ENCODE results near the gene PANX2.

PANX2 gene

DNA sequence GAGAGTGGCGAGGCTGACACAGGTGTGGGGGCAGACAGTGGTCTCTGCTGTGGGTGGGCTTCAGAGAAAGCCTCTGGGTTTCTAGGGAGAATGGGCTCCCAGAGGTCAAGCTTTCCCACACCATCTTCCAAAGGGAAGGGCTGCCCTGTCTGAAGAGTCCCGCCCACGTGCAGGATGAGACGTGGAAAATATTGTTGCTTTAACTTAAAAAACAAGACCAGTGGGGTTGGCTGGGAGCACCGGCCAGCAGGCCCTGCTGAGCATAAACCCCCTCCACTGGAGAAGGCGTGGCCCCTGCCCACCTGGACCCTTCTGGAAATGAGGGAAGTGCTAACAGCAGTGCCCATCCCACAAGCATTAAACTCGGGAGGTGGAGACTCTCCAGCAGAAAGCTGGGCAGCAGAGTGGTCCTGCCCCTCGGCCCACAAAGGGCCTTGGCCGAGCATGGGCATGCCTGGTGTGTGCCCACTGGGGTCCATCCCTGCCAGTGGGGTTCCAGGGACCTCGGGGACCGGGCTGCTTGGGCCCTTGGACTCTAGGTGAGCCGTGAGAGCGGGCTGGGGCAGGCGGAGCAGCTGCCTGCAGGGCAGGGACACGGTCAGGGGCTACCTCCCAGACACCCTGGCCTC lies 45.6 kb downstream of the PANX2 start:
- no peak for DNase-seq (ENCODE audit: low read depth)

DNA sequence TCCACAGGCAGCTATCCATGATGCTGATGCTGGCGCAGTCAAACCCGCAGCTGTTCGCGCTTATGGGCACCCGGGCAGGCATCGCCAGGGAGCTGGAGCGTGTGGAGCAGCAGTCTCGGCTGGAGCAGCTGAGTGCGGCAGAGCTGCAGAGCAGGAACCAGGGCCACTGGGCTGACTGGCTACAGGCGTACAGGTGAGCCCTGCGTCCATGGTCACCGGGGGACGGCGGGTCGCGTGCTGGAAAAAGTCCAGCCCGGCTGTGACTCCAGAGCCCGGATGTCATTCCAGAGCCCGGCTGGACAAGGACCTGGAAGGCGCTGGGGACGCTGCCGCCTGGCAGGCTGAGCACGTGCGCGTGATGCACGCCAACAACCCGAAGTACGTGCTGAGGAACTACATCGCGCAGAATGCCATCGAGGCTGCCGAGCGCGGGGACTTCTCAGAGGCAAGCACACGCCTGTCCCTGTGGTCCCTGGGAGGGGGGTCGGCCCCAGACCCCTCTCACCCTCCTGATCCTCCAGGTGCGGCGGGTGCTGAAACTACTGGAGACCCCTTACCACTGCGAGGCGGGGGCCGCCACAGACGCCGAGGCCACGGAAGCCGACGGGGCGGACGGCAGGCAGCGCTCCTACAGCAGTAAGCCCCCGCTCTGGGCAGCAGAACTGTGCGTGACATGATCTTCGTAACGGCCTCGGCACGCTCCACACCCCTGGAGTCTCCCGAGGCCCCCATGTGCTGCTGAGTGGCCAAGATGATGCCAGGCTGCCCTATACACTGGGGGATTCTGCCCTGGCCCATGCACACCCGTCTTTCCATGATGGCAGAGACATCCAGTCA lies 46.4 kb downstream of the PANX2 start:
- DNase-seq (ENCODE audit: low read depth) = no peak

DNA sequence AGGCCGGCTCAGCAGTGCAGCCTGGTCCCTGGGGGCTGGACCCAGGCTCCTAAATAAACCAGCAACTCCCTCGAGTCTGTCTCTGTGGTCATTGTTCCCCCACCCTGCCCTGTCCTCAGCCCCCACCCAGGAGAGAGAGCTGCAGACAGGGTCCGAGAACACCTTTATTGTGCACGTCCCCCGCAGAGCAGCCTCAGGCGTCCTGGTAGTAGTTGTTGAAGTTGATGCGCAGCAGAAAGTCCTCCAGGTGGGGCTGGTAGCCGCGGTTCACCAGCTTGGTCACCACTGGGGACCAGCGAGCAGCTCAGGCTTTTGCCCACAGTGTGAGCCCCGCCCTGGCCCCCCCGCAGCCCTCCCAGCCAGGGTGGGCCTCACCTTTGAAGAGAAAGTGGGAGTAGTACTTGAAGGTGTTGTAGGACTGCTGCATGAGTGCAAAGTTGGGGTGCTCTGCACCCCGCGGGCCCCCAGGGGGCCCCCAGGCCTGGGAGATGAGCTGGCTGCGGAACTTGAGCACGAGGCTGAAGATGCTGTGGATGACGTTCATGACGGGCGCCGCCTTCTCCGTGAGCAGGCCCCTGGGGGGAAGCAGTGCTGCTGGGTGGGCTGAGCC lies 47.1 kb downstream of the PANX2 start:
- DNase-seq (ENCODE audit: low read depth) = no peak

DNA sequence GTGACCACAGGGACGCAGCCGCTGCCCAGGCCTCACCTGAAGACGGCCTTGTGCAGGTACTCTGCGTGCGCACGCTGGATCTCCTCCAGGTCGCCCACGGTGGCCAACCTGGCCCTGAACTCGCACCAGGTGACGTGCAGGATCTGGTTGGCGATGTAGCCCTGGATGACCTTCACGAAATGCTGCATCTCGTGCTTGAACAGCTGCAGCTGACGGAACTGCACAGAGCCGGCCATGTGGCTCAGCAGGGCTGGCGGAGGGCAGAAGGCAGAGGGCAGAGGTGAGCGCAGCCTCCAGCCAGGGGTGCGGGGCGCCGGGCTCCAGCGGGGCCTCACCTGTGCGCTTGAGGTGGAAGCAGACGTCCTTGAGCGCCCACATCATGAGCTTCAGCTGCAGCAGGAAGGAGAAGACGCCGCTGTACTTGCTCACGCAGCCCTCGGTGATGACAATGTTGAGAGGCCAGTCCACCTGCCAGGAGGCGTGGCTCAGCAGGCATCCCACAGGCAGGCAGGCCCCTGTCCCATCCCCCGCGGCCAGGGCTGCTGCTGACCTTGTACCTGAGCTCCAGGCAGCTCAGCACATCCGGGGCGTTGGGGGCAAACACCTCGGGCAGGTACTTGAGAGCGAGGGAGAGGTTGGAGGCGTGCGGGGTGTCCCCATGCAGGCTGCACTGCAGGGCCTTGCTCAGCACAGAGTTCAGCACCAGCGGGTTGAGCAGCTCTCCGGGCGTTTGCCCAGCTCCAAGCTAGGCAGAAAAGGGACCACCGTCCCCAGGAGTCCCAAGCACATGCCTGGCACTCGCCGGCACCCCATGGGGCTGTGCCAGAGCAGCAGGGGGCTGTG lies 47.8 kb downstream of the PANX2 start:
- DNase-seq (ENCODE audit: low read depth) = no peak

DNA sequence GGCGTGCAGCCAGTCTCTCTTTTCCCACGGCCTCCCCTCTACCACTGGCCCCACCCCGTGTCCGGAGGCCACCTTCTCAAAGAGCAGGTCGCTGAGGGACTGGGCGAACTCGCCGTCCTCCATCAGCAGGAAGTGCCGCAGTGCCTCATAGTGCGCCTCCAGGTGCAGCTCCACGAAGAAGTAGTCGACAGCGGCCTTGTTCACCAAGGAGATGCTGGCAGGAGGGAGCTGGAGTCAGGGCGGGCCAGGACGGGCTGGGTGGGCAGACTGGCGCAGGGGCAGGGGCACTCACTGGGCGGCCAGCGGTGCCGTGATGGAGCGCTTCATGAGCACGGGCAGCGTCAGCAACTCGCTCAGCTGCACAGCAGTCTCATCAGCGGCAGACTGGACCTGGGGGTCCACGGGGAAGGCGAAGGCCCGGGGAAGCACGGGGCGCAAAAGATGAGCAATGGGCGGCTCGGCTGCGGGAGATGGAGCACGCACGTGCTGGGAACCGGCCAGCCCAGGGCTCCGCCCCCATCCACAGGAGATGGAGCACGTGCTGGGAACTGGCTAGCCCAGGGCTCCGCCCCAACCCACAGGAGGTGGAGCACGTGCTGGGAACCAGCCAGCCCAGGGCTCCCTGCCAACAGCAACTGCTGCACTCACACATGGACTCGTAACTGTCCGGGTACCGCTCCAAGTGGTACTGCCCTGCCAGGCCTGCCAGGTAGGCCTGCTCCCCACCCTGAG lies 48.6 kb downstream of the PANX2 start:
- no peak for DNase-seq (ENCODE audit: low read depth)

DNA sequence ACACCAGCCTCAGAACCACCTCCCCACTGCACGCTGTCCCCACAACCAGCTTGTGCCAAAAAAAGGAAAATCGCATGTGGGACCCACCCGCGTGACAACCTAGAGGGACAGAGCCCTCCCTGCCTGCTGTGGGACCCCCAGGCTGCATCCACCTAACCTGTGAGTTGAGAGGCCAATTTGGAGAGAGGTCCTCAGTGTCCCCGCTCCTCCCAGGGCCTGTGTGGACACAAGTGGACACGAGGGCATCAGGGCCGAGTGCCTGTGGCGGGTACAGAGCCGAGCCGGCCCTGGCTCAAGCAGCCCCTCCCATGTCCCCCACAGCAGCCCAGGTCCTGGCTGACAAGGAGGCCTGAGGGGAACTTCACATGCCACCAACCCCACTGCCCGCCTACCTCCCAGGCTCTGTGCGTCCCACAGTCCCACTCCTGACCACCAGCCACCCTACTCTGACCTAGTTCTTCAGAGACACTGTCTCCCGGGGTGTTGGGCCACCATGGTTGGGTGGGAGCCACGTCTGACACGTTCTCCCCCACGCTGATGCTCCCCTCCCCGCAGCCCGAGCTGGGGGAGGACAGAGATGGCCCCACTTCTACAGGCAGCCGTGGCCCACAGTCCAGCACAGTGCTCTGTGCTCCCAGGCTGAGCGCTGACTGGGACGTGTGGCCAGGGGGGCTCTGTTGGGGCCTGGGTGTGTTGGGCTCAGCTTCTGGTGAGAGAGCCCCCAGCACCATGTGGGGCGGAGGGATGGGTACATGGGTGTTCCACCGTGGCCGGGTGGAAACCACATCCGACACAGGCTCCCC lies 49.5 kb downstream of the PANX2 start:
- DNase-seq (ENCODE audit: low read depth) = no peak

DNA sequence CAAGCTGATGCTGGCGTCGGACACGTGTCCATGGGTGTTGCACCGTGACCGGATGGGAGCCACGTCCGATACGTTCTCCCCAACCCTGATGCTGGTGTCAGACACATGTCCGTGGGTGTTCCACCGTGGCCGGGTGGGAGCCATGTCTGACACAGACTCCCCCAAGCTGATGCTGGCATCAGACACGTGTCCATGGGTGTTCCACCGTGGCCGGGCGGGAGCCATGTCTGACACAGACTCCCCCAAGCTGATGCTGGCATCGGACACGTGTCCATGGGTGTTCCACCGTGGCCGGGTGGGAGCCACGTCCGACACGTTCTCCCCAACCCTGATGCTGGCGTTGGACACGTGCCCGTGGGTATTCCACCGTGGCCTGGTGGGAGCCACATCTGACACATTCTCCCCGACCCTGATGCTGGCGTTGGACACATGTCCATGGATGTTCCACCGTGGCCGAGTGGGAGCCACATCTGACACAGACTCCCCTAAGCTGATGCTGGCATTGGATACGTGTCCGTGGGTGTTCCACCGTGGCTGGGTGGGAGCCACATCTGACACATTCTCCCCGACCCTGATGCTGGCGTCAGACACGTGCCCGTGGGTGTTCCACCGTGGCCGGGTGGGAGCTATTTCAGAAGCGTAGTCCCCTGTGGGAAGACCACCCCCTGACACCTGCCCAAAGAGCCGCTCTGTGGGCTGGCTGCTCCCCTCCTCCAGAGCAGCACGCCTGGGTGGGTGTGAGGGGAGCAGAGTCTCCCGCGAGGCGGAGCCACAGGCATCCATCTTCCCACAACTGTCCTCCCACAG lies 50.3 kb downstream of the PANX2 start:
- no peak for DNase-seq (ENCODE audit: low read depth)

DNA sequence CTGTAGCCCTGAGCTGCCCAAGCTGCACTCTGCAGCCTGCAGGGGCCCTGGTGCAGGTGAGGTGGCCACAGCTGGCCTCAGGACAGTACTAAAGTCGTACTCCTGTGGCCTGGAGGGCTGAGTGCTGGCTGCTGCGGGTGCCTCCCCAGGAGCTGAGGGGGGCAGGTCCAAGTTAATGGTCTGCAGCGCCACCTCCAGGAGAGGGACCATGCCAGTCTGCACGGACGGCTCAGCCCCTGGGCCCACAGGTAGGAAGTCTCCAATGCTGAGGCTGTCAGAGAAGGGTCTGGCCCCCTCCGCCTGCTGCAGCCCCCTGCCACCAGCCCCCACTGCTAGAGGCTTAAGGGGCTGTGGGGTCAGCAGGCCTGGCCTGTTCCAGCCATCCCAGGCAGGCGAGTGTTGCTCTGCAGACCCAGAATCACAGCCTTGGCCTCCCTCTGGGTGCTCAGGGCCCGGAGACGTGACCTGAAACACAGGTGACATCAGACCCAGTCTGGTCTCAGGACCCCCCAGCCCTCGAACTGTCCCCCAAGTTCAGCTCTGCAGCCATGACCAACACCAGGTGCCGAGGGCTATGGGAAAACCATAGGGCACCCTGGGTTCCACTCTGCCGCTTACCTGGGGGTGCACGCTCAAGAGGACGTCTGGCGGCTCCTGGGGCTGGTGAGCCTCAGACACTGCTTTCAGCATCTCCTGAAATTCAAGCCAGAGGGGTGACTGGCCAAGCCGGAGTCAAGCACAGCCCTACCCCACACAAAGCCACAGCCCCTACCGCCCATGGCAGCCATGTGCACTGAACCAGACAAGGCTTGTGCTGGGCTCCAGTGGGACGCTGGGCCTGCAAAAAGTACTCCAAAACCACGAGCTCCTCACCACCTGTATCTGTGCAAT lies 51.1 kb downstream of the PANX2 start:
- DNase-seq (ENCODE audit: low read depth) = no peak

DNA sequence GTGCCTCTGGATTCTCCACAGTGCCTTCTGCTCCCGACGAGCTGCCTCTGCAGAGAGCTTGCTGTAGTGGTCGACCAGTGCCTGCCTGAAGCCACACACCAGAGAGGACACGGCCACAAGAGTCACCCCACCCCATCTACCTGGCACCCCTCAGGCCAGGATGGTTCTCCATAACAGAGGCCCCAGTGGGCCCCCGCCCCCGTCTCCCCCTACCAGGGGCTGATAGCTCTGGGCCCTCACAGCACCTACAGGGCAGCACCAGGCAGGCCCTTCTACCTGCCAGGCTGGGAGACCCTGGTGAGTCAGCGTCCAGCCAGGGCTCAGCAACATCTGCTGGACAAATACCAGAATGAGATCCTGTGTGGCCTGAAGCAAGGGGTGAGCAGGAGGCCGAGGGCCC lies 52.0 kb downstream of the PANX2 start:
- no peak for DNase-seq (ENCODE audit: low read depth)

DNA sequence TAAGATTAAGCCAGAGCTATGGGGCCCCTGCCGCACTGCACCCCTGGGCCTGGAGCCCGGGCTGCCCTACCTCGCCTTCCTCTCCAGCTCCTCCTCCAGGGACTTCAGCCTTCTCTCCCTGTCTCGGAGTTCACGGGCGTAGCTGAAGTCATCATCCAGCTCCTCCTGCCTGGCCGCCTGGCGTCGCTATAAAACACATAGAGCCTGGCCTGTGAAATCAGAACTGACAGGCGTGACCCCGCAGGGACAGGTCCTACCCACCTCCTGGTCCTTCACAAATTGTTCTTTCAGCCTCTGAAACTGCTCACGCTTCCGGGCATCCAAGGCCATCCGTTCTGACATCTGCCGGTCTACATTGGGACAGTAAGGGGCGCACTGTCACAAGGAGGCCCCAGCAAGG lies 53.5 kb downstream of the PANX2 start:
- DNase-seq (ENCODE audit: low read depth) = no peak

DNA sequence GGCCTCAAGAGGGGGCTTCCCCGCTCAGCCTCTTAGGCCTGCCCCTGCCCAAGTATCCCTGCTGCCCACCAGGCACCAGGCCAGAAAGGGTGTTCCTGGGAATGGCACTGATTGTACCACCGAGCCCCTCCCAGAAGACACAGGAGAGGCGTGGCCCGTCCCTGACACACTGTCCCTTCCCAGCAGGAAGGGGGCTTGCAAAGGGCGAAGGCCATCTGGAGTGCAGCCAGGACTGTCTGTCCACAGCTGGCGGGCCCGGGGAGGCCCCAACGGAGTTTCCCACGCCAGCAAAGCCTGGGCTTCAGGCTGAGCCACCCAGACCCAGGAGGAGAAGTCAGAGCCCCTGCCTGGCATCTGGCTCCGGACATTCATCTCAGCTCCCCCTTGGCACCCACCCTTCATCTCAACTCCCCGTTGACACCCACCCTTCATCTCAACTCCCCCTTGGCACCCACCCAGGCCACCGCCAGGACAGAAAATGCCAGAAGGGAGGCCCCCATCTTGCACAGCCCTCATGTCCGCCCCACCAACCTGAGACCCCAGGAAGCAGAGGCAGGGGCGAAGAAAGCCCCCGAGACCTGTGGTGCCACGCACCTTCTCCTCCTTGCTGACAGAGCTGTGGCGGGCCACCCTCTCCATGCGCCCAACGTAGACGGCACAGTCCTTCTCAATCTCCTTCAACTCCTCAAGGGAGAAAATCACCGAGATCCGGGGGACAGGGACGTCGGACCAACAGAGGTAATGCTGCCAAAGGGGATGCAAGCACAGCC lies 54.9 kb downstream of the PANX2 start:
- DNase-seq (ENCODE audit: low read depth) = no peak

DNA sequence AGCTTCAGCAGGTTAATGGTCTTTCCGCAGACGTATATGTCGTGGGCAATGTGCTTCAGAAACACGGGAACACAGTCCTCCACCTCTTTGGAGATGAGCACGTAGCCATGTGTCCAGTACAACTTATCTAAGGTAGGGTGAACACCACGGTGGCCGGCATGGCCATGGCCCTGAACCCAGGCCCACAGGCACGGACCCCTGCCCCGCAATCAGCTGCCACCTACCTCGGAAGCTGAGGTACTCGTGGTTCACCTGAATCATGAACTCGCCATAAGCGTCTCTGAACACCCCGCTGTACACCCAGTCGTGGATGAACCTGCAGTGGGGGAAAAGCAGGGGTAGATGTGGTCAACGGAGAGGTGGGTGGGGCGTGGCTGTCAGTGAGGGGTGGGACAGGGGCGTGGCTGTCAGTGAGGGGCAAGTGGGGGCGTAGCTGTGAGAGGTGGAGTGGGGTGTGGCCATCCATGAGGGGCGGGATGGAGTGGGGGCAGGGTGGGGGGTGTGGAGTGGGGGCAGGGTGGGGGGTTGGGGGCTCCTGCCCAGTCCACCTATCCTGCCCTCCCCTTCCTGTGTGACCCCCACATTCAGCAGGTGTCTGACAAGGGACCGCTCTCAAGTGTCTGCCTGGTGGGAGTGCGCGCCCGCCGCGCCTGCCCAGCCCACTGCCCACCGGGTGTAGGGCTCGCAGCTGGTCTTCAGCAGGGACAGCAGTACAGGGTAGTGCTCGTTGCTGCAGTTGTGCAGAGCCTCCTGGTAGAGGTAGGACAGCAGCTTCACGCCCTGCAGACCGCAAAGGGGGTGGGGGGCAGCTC lies 55.7 kb downstream of the PANX2 start:
- no peak for DNase-seq (ENCODE audit: low read depth)

DNA sequence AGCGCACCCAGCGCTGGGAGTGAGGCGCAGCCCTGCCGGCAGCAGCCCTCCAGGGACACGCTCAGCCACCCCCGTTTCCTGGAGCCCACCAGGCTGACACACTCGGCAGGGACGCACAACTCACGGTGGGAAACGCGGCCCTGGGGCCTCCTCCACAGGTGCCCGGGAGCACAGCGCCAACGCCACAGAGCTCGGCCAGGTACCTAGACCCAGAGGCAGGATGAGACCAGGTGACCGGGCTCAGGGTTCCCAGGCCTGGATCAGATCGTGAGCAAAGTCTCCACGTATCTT lies 56.3 kb downstream of the PANX2 start:
- no peak for DNase-seq (ENCODE audit: low read depth)

DNA sequence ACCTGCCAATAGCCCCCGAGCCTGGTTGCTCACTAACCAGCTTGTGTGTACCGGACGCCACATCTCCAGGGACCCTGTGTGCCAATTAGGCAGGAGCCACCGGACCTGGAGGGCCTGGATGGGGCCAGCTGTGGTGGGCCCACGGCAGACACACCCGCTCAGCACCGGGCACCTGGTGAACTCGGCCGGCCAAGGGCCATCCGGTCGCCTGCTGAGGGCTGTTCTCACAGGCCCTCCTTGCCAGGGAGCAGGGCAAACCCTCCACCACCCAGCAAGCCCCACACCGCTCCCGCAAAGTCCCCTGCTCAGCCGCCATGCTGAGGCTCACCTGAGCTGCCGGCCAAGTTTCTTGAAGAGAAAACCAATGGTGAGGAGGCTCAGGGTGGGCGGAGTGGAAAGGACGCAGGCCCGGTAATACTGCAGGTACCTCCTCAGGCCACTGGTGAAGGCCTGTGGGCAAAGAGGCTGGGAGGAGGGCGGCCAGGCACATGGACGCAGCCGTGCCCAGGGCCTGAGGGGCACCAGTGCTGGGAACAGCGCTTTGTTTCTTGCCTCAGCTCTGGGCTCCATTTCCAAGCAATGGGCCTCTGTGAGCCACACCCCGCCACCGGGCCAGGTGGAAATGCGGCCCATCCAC lies 57.2 kb downstream of the PANX2 start:
- DNase-seq (ENCODE audit: low read depth) = no peak

DNA sequence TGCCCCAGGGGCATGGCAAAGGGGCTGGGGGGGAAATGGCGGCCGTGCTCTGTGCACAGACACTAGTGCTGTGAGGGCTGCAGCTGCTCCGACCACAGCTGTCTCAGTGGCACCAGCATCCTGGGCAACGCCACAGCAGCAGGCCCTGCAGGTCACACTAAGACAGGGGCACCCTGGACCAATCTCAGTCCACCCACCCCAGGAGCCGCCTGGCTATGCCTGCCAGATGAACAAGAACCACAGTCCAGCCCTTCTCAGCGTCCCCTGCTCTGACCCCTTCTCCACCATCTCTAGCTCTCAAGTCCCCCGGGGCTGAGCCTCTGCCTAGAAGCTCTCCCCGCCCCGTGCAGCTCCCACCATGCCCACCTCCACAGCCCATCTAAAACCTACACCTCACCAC lies 57.8 kb downstream of the PANX2 start:
- no peak for DNase-seq (ENCODE audit: low read depth)

DNA sequence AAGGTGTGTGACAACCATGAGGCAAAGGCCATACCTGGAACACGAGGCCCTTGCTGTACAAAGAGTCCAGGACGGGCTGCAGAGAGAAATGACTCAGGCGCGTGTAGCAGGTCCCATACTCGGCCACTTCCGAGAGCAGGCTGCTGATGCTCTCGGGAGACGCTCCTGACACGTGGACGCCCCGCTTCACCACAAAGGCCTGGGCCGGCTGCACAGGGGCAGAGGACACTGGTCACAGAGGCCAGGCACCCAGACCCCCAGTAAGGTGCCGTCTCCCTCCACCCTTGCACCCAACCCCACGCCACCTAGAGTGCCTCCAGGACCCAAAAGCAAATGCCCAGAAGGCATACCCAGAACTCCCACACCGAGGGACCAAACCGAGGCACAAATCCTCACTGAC lies 58.8 kb downstream of the PANX2 start:
- no peak for DNase-seq (ENCODE audit: low read depth)

All from HS-27A (cell line).